ENCODE data around the gene SLC27A1. TPM values are rescaled to one million over a fixed set of nuclear protein-coding genes. Genes with fewer than 3 reads are reported as not detected.
A peak's percentile ranks its signal among the peaks of the same experiment; 100 is the strongest.

Gene SLC27A1
- total RNA-seq, 2 experiments from 2014 or later: 2.2 to 2.7 TPM

GRCh38 chr19:17532557-17532956 is 62.2 kb downstream of the SLC27A1 start:
- no peaks in the 10 kb centered on the region for H3K36me3 Mint-ChIP-seq (ENCODE audit: low read depth)
- no peaks in the 10 kb centered on the region for H3K27me3 Mint-ChIP-seq
- H3K9me3 Mint-ChIP-seq (ENCODE audit: low read depth): no peaks in the 10 kb centered on the region
- ChIA-PET POLR2A (no interaction called here), CTCF (interaction anchor here (0.6 kb wide), 1 partner anchor 73 kb away, joined by 3 read pairs; no protein-coding TSS in a partner anchor)
- ATAC-seq: no peak
- DNase-seq: no peak
- no peaks in the 10 kb centered on the region for H3K4me1 Mint-ChIP-seq
- intact Hi-C loops (cut with DNase I, micrococcal nuclease): no loop called here
- H3K4me3 Mint-ChIP-seq: no peak overlapping the region
- H3K27ac Mint-ChIP-seq: no peak overlapping the region

GRCh38 chr19:17534767-17535166 is 64.4 kb downstream of the SLC27A1 start:
- ChIA-PET CTCF (interaction anchor here (1.2 kb wide), 1 partner anchor 39 kb away, joined by 3 read pairs; no protein-coding TSS in a partner anchor), POLR2A (interaction anchor here (0.6 kb wide), 1 partner anchor 1779 kb away, joined by 4 read pairs; no protein-coding TSS in a partner anchor)
- ATAC-seq (no peak), DNase-seq (no peak)
- no peaks in the 10 kb centered on the region for H3K36me3 Mint-ChIP-seq (ENCODE audit: low read depth)
- intact Hi-C loops (cut with DNase I, micrococcal nuclease): no loop called here
- no peak overlapping the region for H3K27ac Mint-ChIP-seq
- H3K9me3 Mint-ChIP-seq (ENCODE audit: low read depth): no peaks in the 10 kb centered on the region
- H3K27me3 Mint-ChIP-seq: peaks cover 6% of the 10 kb centered on the region
- H3K4me3 Mint-ChIP-seq: no peak overlapping the region
- peaks cover 10% of the 10 kb centered on the region for H3K4me1 Mint-ChIP-seq

- Mint-ChIP-seq H3K27me3 (peaks cover 6% of the 10 kb centered on the region), H3K4me1 (peaks cover 10% of the 10 kb centered on the region), H3K36me3 (ENCODE audit: low read depth) (no peaks in the 10 kb centered on the region), H3K27ac (no peak overlapping the region), H3K4me3 (no peak overlapping the region), H3K9me3 (ENCODE audit: low read depth) (no peaks in the 10 kb centered on the region)
- ATAC-seq (no peak), DNase-seq (no peak)
- ChIA-PET POLR2A (no interaction called here), CTCF (interaction anchor here (0.6 to 1.2 kb wide), 3 partner anchors 41 to 90 kb away, joined by 3 read pairs; no protein-coding TSS in a partner anchor)
- intact Hi-C loops (cut with DNase I, micrococcal nuclease): no loop called here
Observed at GRCh38 chr19:17536955-17537354, 66.6 kb downstream of the SLC27A1 start.

- Mint-ChIP-seq H3K4me1 (peaks cover 10% of the 10 kb centered on the region), H3K9me3 (ENCODE audit: low read depth) (no peaks in the 10 kb centered on the region), H3K36me3 (ENCODE audit: low read depth) (no peaks in the 10 kb centered on the region), H3K4me3 (peak overlapping the region; percentile 11), H3K27ac (no peak overlapping the region), H3K27me3 (peaks cover 6% of the 10 kb centered on the region)
- ChIA-PET POLR2A (interaction anchor here (0.7 kb wide), 1 partner anchor 15 kb away, joined by 4 read pairs; no protein-coding TSS in a partner anchor), CTCF (interaction anchor here (1.6 kb wide), 1 partner anchor 14 kb away, joined by 6 read pairs; no protein-coding TSS in a partner anchor)
- DNase-seq (peak; percentile 22), ATAC-seq (no peak)
- intact Hi-C loops (cut with DNase I, micrococcal nuclease): loop anchor here (1.0 kb wide), 4 partner anchors 17 to 68 kb away; partner anchors contain the start of genes COLGALT1 (in 2 of the 2), PGLS (in 1 of the 2) and SLC27A1 (in 1 of the 2)
Observed at GRCh38 chr19:17538684-17539237, 68.4 kb downstream of the SLC27A1 start.

- intact Hi-C loops (cut with DNase I, micrococcal nuclease): loop anchor here (1.0 kb wide), 4 partner anchors 16 to 69 kb away; partner anchors contain the start of genes COLGALT1 (in 2 of the 2), PGLS (in 1 of the 2) and SLC27A1 (in 1 of the 2)
- ATAC-seq (peak; percentile 94), DNase-seq (peak; percentile 99)
- peaks cover 10% of the 10 kb centered on the region for H3K4me1 Mint-ChIP-seq
- no peaks in the 10 kb centered on the region for H3K36me3 Mint-ChIP-seq (ENCODE audit: low read depth)
- H3K27ac Mint-ChIP-seq: peak overlapping the region; percentile 47
- ChIA-PET CTCF (interaction anchor here (1.6 kb wide), 1 partner anchor 14 kb away, joined by 6 read pairs; no protein-coding TSS in a partner anchor), POLR2A (interaction anchor here (0.6 kb wide), 1 partner anchor 94 kb away, joined by 3 read pairs; no protein-coding TSS in a partner anchor)
- peak overlapping the region; percentile 71 for H3K4me3 Mint-ChIP-seq
- H3K27me3 Mint-ChIP-seq: peaks cover 6% of the 10 kb centered on the region
- H3K9me3 Mint-ChIP-seq (ENCODE audit: low read depth): no peaks in the 10 kb centered on the region
Observed at GRCh38 chr19:17539238-17540117, 69.2 kb downstream of the SLC27A1 start.

GRCh38 chr19:17540174-17540573 is 69.8 kb downstream of the SLC27A1 start:
- H3K27ac Mint-ChIP-seq: no peak overlapping the region
- no peaks in the 10 kb centered on the region for H3K9me3 Mint-ChIP-seq (ENCODE audit: low read depth)
- POLR2A ChIA-PET: interaction anchor here (0.6 kb wide), 1 partner anchor 95 kb away, joined by 3 read pairs; no protein-coding TSS in a partner anchor
- peaks cover 10% of the 10 kb centered on the region for H3K4me1 Mint-ChIP-seq
- ATAC-seq: no peak
- CTCF ChIA-PET: interaction anchor here (0.6 kb wide), 1 partner anchor 470 kb away, joined by 3 read pairs; no protein-coding TSS in a partner anchor
- no peak for DNase-seq
- H3K36me3 Mint-ChIP-seq (ENCODE audit: low read depth): no peaks in the 10 kb centered on the region
- intact Hi-C loops (cut with DNase I, micrococcal nuclease): no loop called here
- peaks cover 6% of the 10 kb centered on the region for H3K27me3 Mint-ChIP-seq
- no peak overlapping the region for H3K4me3 Mint-ChIP-seq

GRCh38 chr19:17541184-17541759 is 70.9 kb downstream of the SLC27A1 start:
- ATAC-seq (no peak), DNase-seq (no peak)
- Mint-ChIP-seq H3K9me3 (ENCODE audit: low read depth) (no peaks in the 10 kb centered on the region), H3K27ac (no peak overlapping the region), H3K4me1 (peaks cover 10% of the 10 kb centered on the region), H3K4me3 (no peak overlapping the region), H3K27me3 (peaks cover 6% of the 10 kb centered on the region), H3K36me3 (ENCODE audit: low read depth) (no peaks in the 10 kb centered on the region)
- intact Hi-C loops (cut with DNase I, micrococcal nuclease): no loop called here
- CTCF ChIA-PET: interaction anchor here (0.6 kb wide), 1 partner anchor 16 kb away, joined by 3 read pairs; no protein-coding TSS in a partner anchor
- POLR2A ChIA-PET: no interaction called here

GRCh38 chr19:17542042-17542441 is 71.7 kb downstream of the SLC27A1 start:
- Mint-ChIP-seq H3K27me3 (peaks cover 6% of the 10 kb centered on the region), H3K4me1 (peaks cover 10% of the 10 kb centered on the region), H3K9me3 (ENCODE audit: low read depth) (no peaks in the 10 kb centered on the region), H3K27ac (no peak overlapping the region), H3K36me3 (ENCODE audit: low read depth) (no peaks in the 10 kb centered on the region), H3K4me3 (no peak overlapping the region)
- DNase-seq (no peak), ATAC-seq (no peak)
- intact Hi-C loops (cut with DNase I, micrococcal nuclease): no loop called here
- CTCF ChIA-PET: interaction anchor here (0.6 to 1.0 kb wide), 2 partner anchors 15 to 31 kb away, joined by 3 read pairs; no protein-coding TSS in a partner anchor
- POLR2A ChIA-PET: no interaction called here

GRCh38 chr19:17542793-17543582 is 72.7 kb downstream of the SLC27A1 start:
- Mint-ChIP-seq H3K27me3 (peaks cover 6% of the 10 kb centered on the region), H3K9me3 (ENCODE audit: low read depth) (no peaks in the 10 kb centered on the region), H3K27ac (no peak overlapping the region), H3K36me3 (ENCODE audit: low read depth) (no peaks in the 10 kb centered on the region), H3K4me3 (no peak overlapping the region), H3K4me1 (peaks cover 10% of the 10 kb centered on the region)
- DNase-seq: no peak
- ChIA-PET CTCF (interaction anchor here (1.0 kb wide), 1 partner anchor 31 kb away, joined by 3 read pairs; no protein-coding TSS in a partner anchor), POLR2A (no interaction called here)
- no peak for ATAC-seq
- intact Hi-C loops (cut with DNase I, micrococcal nuclease): no loop called here

GRCh38 chr19:17543986-17544385 is 73.7 kb downstream of the SLC27A1 start:
- Mint-ChIP-seq H3K27me3 (no peaks in the 10 kb centered on the region), H3K9me3 (ENCODE audit: low read depth) (no peaks in the 10 kb centered on the region), H3K4me3 (no peak overlapping the region), H3K36me3 (ENCODE audit: low read depth) (no peaks in the 10 kb centered on the region), H3K27ac (no peak overlapping the region), H3K4me1 (peaks cover 4% of the 10 kb centered on the region)
- ChIA-PET CTCF (no interaction called here), POLR2A (no interaction called here)
- intact Hi-C loops (cut with DNase I, micrococcal nuclease): no loop called here
- ATAC-seq (no peak), DNase-seq (no peak)
